ENCODE measurements around the gene CHD9.

DNA sequence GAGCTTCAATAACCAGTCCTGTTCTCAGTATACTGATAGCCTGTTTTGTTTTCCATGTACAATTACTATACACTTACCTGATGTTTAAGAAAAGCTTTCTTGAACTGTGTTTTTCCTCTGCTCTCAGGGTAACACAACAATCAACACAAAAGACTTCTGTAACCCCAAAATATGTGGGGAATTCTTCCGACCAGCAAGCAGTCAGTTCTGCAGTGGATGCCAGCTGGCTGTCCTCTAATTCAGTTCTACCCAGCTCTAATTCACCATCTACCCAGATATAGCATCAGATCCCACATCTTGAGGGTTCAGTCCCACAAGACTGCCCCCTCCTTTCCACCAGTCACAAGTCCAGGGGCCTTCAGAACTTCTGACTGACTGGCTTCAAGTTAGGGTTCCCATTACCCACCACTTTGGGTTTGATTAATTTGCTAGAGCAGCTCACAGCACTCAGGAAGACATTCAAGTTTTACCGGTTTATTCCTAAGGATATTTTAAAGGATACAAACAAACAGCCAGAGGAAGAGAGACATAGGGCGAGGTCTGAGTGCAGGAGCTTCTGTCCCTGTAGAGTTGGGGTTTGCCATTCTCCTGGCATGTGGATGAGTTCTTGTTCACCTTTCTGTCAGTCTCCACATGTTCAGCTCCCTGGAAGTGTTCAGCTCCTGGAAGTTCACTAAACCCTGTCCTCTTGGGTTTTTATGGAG is 178.2 kb downstream of the CHD9 start:
- TF ChIP-seq, protein P1, sequence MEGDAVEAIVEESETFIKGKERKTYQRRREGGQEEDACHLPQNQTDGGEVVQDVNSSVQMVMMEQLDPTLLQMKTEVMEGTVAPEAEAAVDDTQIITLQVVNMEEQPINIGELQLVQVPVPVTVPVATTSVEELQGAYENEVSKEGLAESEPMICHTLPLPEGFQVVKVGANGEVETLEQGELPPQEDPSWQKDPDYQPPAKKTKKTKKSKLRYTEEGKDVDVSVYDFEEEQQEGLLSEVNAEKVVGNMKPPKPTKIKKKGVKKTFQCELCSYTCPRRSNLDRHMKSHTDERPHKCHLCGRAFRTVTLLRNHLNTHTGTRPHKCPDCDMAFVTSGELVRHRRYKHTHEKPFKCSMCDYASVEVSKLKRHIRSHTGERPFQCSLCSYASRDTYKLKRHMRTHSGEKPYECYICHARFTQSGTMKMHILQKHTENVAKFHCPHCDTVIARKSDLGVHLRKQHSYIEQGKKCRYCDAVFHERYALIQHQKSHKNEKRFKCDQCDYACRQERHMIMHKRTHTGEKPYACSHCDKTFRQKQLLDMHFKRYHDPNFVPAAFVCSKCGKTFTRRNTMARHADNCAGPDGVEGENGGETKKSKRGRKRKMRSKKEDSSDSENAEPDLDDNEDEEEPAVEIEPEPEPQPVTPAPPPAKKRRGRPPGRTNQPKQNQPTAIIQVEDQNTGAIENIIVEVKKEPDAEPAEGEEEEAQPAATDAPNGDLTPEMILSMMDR (IDR thresholded peaks at IDR 0.05): no peak
- no peak for TF ChIP-seq EP300 (IDR thresholded peaks at IDR 0.05)

Measured in sigmoid colon (tissue), 4 donors.